Left ventricle myocardium inferior (tissue), 1 donor: ENCODE data around the gene EIF4G1. TPM values are rescaled to one million over a fixed set of nuclear protein-coding genes. Genes with fewer than 3 reads are reported as not detected.
A peak's percentile ranks its signal among the peaks of the same experiment; 100 is the strongest.

ENCODE experiments used
- DNase-seq: peaks from one replicate; pipeline ENCODE4 v3.0.0-alpha.2; 2020
- H3K27ac ChIP-seq: fragments of 200-600 bp; replicated peaks from 2 replicates; pipeline ENCODE4 v1.8.0; 2021
- H3K27me3 ChIP-seq: fragments of 200-600 bp; 2 replicates; pipeline ENCODE4 v1.8.0; 2021; ENCODE audit warnings: low read depth
- H3K36me3 ChIP-seq: fragments of 200-600 bp; 2 replicates; pipeline ENCODE4 v1.8.0; 2021
- H3K4me1 ChIP-seq: fragments of 200-600 bp; 2 replicates; pipeline ENCODE4 v1.8.0; 2021
- H3K4me3 ChIP-seq: fragments of 200-600 bp; 2 replicates; pipeline ENCODE4 v1.8.0; 2021; ENCODE audit warnings: mild to moderate bottlenecking, moderate library complexity
- H3K9me3 ChIP-seq: fragments of 200-600 bp; replicated peaks from 2 replicates; pipeline ENCODE4 v1.8.0; 2021
- intact Hi-C: fragments of 100-400 bp; cut with micrococcal nuclease; formaldehyde crosslinking; loops from one replicate; pipeline ENCODE4 v1.11.0; 2022
- total RNA-seq: library from RNA; stranded (reverse); fragmentation: NEBNext Ultra II Directional; extraction: Animal tissue kit (Norgen Biotek cat#: 25700); gene quantifications from one replicate; pipeline ENCODE4 v1.2.1, GENCODE V29; 2021
- TF ChIP-seq, protein P1 (sequence below): fragments of 200-600 bp; IDR thresholded peaks from 2 replicates; pipeline ENCODE4 v1.8.0; 2021; ENCODE audit warnings: antibody characterized with exemption, mild to moderate bottlenecking, borderline replicate concordance
- donor health status: DM: no; HTN: yes; CAD: no; lungs with severe emphysema.

EIF4G1 gene
- total RNA-seq, 1 donor from 2014 or later = 224 TPM

DNA sequence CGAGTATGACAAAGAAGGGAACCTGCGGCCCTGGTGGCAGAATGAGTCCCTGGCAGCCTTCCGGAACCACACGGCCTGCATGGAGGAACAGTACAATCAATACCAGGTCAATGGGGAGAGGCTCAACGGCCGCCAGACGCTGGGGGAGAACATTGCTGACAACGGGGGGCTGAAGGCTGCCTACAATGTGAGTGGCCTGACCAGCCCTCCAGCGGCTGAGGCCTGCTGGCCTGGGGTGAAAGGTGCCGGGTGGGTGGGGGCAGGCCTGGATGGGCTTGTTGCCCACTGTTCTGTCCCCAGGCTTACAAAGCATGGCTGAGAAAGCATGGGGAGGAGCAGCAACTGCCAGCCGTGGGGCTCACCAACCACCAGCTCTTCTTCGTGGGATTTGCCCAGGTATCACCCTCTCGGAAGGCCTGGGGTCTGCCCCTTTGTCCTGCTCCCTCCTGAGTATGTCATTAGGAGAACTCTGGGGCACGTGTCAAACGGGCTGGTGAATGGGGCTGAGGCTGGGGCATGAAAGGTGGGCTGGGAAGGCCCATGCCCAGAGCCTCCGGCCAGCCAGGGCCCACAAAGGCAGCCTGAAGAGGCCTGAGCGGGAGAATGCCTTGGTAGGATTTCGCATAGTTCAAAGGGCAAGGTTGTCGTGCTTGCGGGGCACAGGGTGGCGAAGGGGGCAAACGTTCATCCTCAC is 23.2 kb upstream of the EIF4G1 start:
- DNase-seq = no peak
- intact Hi-C loops = no loop called here
- TF ChIP-seq, protein P1, sequence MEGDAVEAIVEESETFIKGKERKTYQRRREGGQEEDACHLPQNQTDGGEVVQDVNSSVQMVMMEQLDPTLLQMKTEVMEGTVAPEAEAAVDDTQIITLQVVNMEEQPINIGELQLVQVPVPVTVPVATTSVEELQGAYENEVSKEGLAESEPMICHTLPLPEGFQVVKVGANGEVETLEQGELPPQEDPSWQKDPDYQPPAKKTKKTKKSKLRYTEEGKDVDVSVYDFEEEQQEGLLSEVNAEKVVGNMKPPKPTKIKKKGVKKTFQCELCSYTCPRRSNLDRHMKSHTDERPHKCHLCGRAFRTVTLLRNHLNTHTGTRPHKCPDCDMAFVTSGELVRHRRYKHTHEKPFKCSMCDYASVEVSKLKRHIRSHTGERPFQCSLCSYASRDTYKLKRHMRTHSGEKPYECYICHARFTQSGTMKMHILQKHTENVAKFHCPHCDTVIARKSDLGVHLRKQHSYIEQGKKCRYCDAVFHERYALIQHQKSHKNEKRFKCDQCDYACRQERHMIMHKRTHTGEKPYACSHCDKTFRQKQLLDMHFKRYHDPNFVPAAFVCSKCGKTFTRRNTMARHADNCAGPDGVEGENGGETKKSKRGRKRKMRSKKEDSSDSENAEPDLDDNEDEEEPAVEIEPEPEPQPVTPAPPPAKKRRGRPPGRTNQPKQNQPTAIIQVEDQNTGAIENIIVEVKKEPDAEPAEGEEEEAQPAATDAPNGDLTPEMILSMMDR = no peak
- Histone ChIP-seq H3K4me3 (no peak overlapping the region), H3K9me3 (no peaks in the 10 kb centered on the region), H3K36me3 (no peaks in the 10 kb centered on the region), H3K4me1 (no peaks in the 10 kb centered on the region), H3K27me3 (peaks cover 47% of the 10 kb centered on the region), H3K27ac (no peak overlapping the region)

DNA sequence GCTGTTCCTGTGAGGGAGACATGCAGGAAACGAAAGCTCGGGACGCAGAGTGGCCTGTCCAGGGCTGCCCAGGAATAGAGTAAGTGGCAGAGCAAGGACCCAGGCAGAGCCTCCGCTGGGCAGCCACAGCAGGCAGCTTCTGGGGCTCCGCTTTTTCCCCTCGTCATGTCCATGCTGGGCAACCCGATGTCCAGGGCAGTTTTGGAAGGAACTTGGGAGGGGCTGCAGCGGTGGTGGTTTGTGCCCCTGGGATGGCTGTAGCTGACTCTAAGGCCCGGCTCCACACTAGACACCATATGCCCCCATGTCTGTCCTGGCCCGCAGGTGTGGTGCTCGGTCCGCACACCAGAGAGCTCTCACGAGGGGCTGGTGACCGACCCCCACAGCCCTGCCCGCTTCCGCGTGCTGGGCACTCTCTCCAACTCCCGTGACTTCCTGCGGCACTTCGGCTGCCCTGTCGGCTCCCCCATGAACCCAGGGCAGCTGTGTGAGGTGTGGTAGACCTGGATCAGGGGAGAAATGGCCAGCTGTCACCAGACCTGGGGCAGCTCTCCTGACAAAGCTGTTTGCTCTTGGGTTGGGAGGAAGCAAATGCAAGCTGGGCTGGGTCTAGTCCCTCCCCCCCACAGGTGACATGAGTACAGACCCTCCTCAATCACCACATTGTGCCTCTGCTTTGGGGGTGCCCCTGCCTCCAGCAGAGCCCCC is 22.5 kb upstream of the EIF4G1 start:
- H3K27ac ChIP-seq = no peak overlapping the region
- intact Hi-C loops = no loop called here

DNA sequence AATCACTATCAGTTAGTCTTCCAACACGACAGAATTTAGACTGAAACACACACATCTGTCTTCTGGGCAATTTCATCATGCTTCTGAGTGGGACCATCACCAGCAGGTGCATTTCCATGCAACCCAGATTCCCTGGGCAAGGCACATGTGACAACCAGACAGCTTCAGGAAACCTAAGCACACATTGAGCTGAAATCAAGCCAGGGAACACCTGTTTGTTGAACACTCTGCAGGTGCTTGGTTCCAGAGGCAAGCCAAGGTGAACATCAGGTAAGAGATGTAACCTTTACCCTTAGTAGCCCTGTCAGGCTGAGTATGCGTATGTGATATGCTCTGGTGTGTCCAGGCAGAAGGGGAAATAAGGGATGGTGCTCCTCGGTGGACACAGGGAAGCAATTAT is 18.6 kb upstream of the EIF4G1 start:
- H3K4me1 ChIP-seq = peaks cover 21% of the 10 kb centered on the region
- peaks cover 7% of the 10 kb centered on the region for H3K36me3 ChIP-seq
- TF ChIP-seq, protein P1 = no peak
- intact Hi-C loops = no loop called here
- no peak overlapping the region for H3K27ac ChIP-seq
- H3K9me3 ChIP-seq = no peaks in the 10 kb centered on the region
- H3K4me3 ChIP-seq = no peak overlapping the region
- no peak for DNase-seq
- H3K27me3 ChIP-seq = peaks cover 20% of the 10 kb centered on the region

More for the DNA sequence above, 22.5 kb upstream of the EIF4G1 start:
- TF ChIP-seq, protein P1 = no peak
- Histone ChIP-seq H3K4me1 (no peaks in the 10 kb centered on the region), H3K36me3 (no peaks in the 10 kb centered on the region), H3K9me3 (no peaks in the 10 kb centered on the region), H3K27me3 (peaks cover 42% of the 10 kb centered on the region), H3K4me3 (no peak overlapping the region)
- DNase-seq = no peak

DNA sequence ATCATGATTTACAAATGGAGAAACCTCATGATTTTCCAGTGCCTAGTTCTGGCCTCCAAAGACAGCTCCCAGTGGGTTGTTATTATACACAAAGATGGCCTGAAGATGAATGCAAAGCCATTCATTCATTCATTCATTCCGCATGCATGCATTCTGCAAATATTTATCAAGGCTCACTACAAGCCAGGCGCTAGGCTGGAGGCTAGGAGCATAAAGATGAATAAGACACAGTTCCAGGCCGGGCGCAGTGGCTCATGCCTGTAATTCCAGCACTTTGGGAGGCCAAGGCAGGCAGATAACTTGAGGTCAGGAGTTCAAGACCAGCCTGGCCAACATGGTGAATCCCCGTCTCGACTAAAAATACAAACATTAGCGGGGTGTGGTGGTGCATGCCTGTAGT is 17.8 kb upstream of the EIF4G1 start:
- intact Hi-C loops = no loop called here
- Histone ChIP-seq H3K4me3 (no peak overlapping the region), H3K9me3 (no peaks in the 10 kb centered on the region), H3K36me3 (peaks cover 16% of the 10 kb centered on the region), H3K27me3 (peaks cover 11% of the 10 kb centered on the region), H3K4me1 (peaks cover 28% of the 10 kb centered on the region), H3K27ac (no peak overlapping the region)
- TF ChIP-seq, protein P1 = no peak
- DNase-seq = no peak

DNA sequence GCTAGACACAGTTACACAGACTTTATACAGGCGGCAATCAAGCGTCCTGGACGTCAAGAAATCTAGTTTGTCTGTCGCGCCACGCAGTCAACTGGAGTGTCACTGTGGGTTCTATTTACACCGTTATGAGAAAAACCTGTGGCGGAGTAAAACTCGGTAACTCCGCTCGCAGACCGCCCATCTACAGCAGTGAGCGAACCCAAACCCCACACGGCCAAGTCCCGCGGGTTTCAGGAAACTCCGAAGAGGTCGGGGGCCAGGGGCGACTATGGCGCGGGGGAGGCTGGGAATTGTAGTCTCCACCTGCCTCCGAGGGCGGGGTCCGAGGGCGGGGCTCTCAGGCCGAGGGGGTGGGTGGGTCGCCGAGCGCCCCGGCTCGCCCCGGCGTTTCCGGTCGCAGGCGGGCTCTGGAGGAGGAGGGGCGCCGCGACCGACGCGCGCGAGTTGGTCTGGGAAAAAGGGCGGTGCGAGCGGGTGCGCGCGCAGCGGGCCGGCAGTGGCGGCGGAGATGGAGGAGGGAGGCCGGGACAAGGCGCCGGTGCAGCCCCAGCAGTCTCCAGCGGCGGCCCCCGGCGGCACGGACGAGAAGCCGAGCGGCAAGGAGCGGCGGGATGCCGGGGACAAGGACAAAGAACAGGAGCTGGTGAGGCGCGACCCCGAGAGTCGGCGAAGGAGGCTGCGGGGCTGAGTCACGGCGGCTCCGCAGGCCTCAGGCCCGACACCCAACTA is 15.5 kb upstream of the EIF4G1 start, which contains the start of gene PSMD2:
TSS of gene PSMD2 (plus strand) at position 483 of the 729 bp plus-strand sequence. CDS start at position 509, 26 bp downstream.
- Histone ChIP-seq H3K9me3 (no peaks in the 10 kb centered on the region), H3K27ac (peak within 1 kb of the TSS; percentile 82), H3K36me3 (peaks cover 39% of the 10 kb centered on the region), H3K27me3 (no peaks in the 10 kb centered on the region), H3K4me3 (peak within 1 kb of the TSS; percentile 87), H3K4me1 (peaks cover 28% of the 10 kb centered on the region)
- TF ChIP-seq, protein P1 = no peak
- DNase-seq = peak; percentile 99
- intact Hi-C loops = no loop called here
